Measurements from ENCODE around the gene CFAP46. TPM values are rescaled to one million over a fixed set of nuclear protein-coding genes. Genes with fewer than 3 reads are reported as not detected.

The CFAP46 gene
- total RNA-seq, 4 donors from 2014 or later, result not detected

DNA sequence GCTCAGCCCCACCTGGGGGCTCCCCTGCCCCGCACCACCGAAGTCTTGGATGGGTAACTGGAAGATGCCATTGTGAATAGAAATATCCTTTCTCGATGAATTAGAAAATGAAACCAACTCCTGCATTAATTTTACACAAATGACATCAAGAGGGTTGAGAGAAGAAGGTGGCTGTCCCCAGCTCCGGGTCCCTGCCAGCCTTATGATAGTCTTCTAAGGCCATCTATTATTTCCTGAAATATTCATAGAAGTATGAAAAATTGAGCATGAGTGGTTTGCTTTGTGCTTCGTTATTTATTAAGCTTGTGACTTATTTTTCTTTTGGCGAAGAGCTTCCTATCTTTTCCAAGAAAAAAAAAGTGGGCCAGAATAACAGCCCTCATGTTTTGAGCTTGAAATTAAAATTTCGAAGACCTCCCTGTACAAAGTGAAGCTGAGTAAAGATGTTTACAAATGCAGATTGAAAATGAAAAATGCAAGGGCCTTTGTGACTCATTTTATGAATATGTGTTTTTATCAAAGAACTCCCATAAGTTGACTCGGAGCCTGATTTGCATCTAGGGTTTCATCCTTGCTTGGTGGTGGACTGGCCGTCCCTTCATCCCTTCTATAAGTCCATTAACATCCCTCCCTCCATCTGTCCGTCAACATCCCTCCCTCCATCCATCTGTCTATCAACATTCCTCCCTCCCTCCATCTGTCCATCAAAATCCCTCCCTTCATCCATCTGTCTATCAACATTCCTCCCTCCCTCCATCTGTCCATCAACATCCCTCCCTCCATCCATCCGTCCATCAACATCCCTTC lies 20.5 kb upstream of the CFAP46 start:
- no peak overlapping the region for H3K27ac ChIP-seq
- H3K9me3 ChIP-seq, result no peaks in the 10 kb centered on the region
- H3K4me3 ChIP-seq, result peak overlapping the region; percentile 37 to 69 (median 58)
- DNase-seq, result no peak
- no peaks in the 10 kb centered on the region for H3K4me1 ChIP-seq
- no peaks in the 10 kb centered on the region for H3K27me3 ChIP-seq
- no peak for TF ChIP-seq POLR2A (IDR thresholded peaks at IDR 0.05)
- TF ChIP-seq, protein P1, sequence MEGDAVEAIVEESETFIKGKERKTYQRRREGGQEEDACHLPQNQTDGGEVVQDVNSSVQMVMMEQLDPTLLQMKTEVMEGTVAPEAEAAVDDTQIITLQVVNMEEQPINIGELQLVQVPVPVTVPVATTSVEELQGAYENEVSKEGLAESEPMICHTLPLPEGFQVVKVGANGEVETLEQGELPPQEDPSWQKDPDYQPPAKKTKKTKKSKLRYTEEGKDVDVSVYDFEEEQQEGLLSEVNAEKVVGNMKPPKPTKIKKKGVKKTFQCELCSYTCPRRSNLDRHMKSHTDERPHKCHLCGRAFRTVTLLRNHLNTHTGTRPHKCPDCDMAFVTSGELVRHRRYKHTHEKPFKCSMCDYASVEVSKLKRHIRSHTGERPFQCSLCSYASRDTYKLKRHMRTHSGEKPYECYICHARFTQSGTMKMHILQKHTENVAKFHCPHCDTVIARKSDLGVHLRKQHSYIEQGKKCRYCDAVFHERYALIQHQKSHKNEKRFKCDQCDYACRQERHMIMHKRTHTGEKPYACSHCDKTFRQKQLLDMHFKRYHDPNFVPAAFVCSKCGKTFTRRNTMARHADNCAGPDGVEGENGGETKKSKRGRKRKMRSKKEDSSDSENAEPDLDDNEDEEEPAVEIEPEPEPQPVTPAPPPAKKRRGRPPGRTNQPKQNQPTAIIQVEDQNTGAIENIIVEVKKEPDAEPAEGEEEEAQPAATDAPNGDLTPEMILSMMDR (IDR thresholded peaks at IDR 0.05), result no peak
- H3K36me3 ChIP-seq, result no peaks in the 10 kb centered on the region

DNA sequence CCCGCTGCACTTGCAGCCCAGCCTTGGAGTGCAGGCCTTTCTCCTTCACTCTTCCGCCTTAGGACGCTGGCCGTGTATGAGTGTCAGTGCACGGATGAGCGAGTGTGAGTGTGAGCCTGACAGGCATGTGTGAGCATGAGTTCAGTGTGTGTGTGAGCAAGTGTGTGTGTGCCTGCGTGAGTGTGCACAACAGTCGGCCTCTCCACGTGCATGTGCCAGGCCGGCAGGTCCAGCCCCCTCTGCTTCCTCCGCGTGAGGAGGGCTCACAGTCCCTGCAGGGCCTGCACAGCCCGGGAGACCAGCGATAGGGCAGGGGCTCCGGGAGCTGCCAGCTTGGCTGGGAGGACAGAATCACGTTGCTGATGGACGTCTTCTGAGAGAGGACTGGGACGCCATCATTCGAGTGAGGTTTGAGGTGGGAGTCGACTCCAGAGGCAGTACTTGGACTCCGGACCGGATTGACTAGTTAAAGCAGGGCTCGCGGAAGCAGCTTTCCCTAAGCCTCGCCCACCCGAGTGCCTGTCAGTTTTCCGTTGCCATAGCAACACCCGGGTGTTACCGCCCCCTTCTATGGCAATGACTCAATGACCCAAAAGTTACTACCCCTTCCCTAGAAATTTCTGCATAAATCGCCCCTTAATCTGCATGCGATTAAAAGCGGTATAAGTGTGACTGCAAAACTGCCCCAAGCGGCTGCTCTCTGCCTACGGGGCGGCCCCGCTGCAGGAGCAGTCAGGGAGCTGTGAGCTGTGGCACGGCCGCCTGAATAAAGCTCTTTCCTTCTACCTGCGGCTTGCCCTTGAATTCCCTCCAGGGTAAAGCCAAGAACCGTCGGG lies 19.6 kb upstream of the CFAP46 start:
- H3K27me3 ChIP-seq, result no peaks in the 10 kb centered on the region
- H3K9me3 ChIP-seq, result no peaks in the 10 kb centered on the region
- H3K27ac ChIP-seq, result no peak overlapping the region
- peak; percentile 57 to 77 (median 62) for DNase-seq
- peak overlapping the region; percentile 37 to 69 (median 58) for H3K4me3 ChIP-seq
- no peaks in the 10 kb centered on the region for H3K4me1 ChIP-seq
- no peaks in the 10 kb centered on the region for H3K36me3 ChIP-seq
- TF ChIP-seq, protein P1 (IDR thresholded peaks at IDR 0.05), result no peak
- no peak for TF ChIP-seq POLR2A (IDR thresholded peaks at IDR 0.05)

DNA sequence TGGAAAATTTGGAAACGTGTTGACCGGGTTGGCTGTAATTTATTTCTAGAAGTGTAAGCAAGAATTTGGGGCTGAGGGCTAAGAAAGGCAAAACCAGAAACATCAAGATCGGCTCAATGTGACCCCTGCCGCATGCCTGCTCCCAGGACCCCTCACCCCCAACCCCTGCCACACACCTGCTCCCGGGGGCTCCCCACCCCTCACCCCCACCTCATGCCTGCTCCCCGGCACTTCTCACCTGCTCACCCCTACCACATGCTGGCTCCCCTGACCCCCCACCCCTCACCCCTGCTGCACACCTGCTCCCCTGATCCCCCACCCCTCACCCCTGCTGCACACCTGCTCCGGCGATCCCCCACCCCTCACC lies 19.0 kb upstream of the CFAP46 start:
- no peaks in the 10 kb centered on the region for H3K27me3 ChIP-seq
- peak in 1 of 3 donors; percentile 13 for DNase-seq

DNA sequence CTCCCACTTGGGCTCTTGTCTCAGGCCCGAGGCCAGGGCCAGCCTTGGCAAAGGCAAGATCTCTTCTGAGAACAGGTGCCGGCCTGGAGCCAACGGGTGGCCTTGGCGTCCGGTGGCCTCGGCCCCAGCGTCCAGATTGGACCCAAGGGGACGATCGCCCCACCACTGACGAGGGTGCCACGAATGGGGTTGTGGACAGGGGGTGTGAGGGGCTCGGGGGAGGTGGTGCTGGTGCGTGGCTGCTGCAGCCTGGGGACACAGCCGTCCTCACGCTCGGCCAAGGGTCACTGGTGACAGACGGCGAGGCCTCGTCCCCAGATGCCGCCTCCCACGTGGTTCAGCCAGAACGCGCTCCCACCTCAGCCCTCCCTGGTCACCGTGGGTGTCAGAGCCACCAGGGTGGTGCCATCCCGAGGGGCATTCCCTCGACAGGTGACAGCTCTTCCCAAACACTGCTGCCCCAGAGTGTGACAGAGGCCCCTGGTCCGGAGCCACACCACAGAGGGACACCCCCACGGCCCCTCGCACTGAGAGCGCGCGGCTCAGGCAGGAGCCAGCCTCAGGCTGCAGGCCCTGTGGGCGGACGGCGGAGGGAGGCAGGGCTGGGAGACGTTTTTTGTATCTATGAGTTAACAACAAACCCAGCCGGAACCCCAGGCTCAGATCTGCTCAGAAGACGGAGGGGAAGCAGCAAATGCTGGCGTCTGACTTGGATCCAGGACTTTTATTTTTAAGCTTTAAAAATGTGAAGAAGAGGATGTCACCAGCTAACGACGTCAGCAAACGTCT lies 18.5 kb upstream of the CFAP46 start:
- peak in 2 of 3 donors; percentile 37 to 42 for DNase-seq
- Histone ChIP-seq H3K4me3 (no peak overlapping the region), H3K9me3 (no peaks in the 10 kb centered on the region), H3K36me3 (no peaks in the 10 kb centered on the region), H3K27me3 (no peaks in the 10 kb centered on the region), H3K4me1 (no peaks in the 10 kb centered on the region), H3K27ac (no peak overlapping the region)
- TF ChIP-seq, protein P1 (IDR thresholded peaks at IDR 0.05), result no peak
- no peak for TF ChIP-seq POLR2A (IDR thresholded peaks at IDR 0.05)

More for the DNA sequence above, 19.0 kb upstream of the CFAP46 start:
- no peak overlapping the region for H3K4me3 ChIP-seq
- H3K4me1 ChIP-seq, result no peaks in the 10 kb centered on the region
- no peaks in the 10 kb centered on the region for H3K36me3 ChIP-seq
- no peaks in the 10 kb centered on the region for H3K9me3 ChIP-seq
- H3K27ac ChIP-seq, result no peak overlapping the region
- no peak for TF ChIP-seq POLR2A (IDR thresholded peaks at IDR 0.05)
- TF ChIP-seq, protein P1 (IDR thresholded peaks at IDR 0.05), result no peak

DNA sequence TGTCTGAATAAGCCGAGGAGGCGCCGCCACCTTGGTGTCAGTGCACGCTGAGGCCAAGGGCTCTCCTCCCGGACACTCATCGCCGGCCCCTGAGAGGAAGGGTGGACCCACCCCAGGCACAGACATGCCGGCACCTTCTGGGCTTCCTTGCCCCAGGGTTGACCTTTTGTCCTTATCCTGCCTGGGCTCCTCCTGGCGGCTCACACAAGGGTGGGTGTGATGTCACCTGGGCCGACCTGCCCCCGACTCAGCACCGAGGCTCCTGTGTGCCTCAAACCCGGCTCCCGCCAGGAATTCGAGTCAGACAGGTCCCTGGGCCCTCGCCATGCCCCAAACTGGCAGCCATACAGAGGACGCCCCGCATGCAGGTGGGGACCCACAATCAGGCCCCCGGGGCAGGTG lies 17.7 kb upstream of the CFAP46 start:
- H3K27ac ChIP-seq, result no peak overlapping the region
- no peaks in the 10 kb centered on the region for H3K36me3 ChIP-seq
- no peak for TF ChIP-seq POLR2A (IDR thresholded peaks at IDR 0.05)
- TF ChIP-seq, protein P1 (IDR thresholded peaks at IDR 0.05), result no peak
- no peaks in the 10 kb centered on the region for H3K27me3 ChIP-seq
- no peaks in the 10 kb centered on the region for H3K4me1 ChIP-seq
- no peaks in the 10 kb centered on the region for H3K9me3 ChIP-seq
- no peak for DNase-seq
- no peak overlapping the region for H3K4me3 ChIP-seq

Data from Peyer's patch (tissue), 4 donors.